Endothelial cell of umbilical vein (primary cell): ENCODE measurements around the gene CD5L.

Experiments
- CTCF ChIP-seq, 2 donors: IDR thresholded peaks; 1 replicate in 1 of 2; 2 replicates in 1 of 2; pipeline ENCODE4 v1.5.1; 2011; ENCODE audit warnings: low read length in 2 of 2, mild to moderate bottlenecking in 2 of 2, moderate library complexity in 2 of 2, control low read depth in 1 of 2, inconsistent platforms in 1 of 2, low read depth in 1 of 2; ENCODE audit not compliant: insufficient read depth in 1 of 2; ENCODE audit errors: extremely low read depth in 1 of 2
- EZH2 ChIP-seq: IDR thresholded peaks from 2 replicates; pipeline ENCODE4 v1.6.1; 2012; ENCODE audit warnings: borderline replicate concordance, low read depth, mild to moderate bottlenecking, moderate library complexity, low read length, inconsistent platforms; ENCODE audit not compliant: severe bottlenecking
- FOS ChIP-seq: IDR thresholded peaks from 2 replicates; pipeline ENCODE4 v1.6.1; 2011; ENCODE audit warnings: mild to moderate bottlenecking, low read length, moderate library complexity, borderline replicate concordance; ENCODE audit not compliant: insufficient read depth
- POLR2A ChIP-seq: IDR thresholded peaks from 2 replicates; pipeline ENCODE4 v1.6.1; 2012; ENCODE audit warnings: low read depth, mild to moderate bottlenecking, control low read depth, low read length
- POLR2AphosphoS5 ChIP-seq: IDR thresholded peaks from 2 replicates; pipeline ENCODE4 v1.6.1; 2012; ENCODE audit warnings: low read depth, mild to moderate bottlenecking, control low read depth, low read length, moderate library complexity; ENCODE audit not compliant: insufficient read depth

DNA sequence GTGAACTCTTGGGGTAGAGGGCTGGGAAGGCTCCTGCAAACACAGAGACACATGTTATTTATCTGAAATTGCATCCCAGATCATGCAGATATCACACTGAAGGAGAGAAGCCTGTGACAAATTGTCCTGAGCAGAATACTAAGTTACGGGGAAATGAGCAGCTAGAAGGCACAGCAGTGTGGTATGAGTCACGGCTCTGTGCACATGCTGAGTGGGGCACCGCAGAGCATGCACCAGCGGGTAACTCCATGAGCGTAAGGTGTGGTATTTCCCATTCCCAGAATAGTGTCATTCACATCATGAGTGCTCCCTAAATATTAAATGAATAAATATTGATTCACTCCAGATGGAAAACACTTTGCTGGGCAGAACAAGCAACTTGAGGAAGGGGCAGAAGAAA, 43.4 kb downstream of the CD5L start:
- no peak for TF ChIP-seq EZH2
- no peak for TF ChIP-seq POLR2A
- TF ChIP-seq CTCF (IDR thresholded peaks at IDR 0.05; ENCODE audit: extremely low read depth in 1 of 2, insufficient read depth in 1 of 2, low read depth in 1 of 2, low read length in 2 of 2): no peak
- no peak for TF ChIP-seq POLR2AphosphoS5
- TF ChIP-seq FOS: no peak
